ENCODE results near the gene EEF1A2.

EEF1A2 gene

DNA sequence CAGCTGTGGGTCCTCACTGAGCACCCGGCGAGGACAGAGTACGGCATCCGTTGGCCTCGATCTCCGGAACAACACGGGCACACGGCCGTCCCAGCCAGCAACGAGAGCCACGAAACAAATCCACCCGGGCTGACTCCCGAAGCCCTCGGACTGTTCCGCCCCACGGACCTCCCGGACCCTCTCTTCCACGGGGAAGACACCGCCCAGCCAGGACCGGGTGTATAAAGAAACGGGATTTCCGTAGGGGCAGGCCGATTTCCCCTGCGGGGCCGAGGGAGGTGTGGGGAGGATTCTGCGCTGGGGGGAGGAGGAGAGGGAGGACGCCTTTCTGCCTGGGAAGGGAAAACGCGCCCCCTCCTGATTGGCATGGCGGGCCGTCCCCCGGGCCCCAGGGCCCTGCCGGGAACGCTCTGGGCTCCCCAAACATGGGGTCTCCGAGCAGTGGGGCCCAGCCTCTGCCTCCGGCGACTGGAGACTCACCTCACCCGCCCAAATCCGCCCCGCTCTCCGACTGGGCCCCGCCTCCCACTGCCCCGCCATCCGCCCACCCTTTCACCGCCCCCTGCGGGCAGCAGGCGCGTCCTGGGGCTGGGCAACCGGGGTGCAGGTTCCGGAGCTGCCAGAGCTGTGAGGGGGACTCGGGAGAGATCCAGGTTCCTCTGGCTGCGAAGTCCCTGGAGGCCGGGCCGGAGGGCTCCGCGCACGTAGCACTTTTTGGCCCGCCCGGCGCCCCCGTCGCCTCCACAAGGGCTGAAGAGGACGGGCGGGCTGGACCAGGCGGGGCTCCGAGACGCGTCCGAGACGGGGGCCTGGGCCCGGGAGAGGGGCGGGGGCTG, 21.0 kb upstream of the EEF1A2 start:
- DNase-seq = peak in 1 of 2 donors; percentile 80

DNA sequence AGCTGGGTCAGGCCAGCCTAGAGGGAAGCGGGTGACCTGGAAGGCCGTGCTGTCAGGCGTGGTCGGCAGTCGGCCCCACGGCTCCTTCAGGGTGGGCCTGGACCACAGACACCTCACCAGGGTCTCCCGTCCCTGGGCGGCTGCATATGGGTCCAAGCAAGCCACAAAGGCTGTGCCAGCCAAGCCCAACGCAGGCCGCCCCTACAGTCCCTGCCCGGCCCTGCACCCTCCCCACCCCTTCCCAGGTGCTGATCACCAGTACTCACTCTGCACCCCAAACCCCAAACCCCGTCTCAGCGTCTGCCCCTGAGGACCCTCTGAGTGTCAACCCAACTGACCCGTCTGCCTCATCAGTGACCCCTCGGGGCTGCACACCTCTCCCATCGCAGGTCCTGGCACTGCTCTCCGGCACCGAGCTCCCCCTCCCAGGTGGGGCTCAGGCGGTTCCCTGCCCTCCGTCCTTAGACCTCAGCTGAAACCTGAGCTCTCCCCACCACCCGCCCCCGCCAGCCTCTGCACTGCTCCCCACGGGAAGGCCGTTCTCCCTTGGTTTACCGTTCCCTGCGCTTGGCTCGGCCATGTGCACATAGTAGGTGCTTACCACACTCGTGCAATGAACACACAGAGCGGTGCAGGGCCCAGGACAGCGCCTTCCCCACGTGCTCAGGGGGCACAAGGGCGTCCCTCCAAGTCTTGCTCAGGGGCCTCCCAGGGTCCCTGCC, 20.2 kb upstream of the EEF1A2 start:
- no peak for DNase-seq

GRCh38 chr20:63518351-63518861, 19.5 kb upstream of the EEF1A2 start:
- DNase-seq = no peak

DNA sequence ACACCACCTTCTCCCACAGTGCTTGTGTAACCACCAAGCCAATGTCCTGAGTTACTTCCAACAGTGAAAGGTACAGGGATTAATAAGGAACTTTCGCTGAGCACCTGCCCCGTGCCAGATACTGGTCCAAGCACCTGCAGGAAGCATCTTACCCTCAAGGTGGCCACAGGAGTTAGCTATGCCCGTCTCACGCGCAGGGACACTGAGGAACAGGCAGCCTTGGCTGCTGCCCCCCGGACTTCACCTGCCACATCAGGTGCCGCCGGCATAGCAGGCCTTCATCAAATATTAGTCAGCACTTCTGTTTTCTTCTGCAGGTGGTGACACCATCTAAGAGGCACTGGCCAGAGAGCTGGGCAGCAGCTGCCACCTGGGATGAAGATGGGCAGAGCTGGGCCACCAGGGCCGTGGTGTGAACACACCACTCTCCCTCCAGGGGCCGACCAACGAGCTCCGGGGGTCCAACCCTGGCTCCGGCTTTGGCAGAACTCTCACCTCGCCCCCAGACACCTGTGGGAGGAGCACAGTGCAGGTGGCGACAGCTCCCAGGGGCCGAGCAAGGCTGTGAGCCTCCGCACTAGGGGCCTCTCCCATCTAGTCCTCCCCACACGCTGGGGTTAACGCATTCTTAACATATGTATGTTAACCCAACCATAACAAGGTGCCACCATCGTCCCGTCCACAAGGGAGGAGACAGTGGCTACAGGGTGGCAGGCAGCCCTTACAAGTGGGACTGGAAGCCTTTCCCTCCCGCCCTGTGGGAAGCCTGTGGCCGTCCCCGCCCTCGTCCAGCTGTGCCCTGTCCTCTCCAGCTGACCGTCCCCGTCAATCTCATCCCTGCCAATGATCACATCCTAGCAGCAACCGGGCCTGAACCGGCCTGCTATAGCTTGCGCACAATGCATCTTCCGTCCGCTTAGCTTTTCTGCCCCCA, 18.8 kb upstream of the EEF1A2 start:
- DNase-seq = no peak

GRCh38 chr20:63514520-63514919, 15.6 kb upstream of the EEF1A2 start:
- peak in 1 of 2 donors; percentile 36 for DNase-seq

DNA sequence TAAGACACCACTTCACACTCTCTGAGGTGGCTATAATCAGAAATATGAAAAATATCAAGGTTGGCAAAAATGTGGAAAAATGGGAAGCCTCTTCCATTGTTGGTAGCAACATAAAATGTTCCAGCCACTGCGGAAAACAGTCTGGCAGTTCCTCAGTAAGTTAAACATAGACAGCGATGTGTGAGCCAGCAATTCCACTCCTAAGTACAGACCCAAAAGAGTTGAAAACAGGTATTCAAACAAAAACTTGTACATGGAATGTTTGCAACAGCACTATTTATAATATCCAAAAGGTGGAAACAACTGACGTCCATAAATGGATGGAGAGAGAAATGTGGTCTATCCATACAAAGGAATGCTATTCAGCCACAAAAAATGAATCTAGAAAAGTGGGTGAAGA, 14.3 kb upstream of the EEF1A2 start:
- no peak for DNase-seq

DNA sequence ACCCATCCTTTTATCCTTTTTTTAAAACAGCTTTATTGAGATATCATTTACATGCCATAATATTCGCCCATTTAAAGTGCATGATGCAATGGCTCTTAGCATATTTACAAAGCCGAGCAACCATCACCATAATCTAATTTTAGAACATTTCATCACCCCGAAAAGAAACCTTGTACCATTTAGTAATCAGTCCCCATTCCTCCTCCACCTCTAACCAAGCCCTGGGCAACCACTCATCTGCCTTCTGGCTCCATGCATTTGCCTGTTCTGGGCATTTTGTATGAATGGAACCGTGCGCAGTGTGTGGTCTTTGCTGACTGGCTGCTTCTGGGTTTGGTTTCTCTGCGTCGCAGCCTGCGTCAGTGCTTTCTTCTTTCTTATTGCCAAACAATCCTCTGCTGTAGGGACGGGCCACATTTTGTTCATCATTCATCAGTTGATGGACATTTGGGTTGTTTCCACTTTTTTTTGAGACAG, 10.2 kb upstream of the EEF1A2 start:
- DNase-seq = no peak

GRCh38 chr20:63508072-63508768, 9.3 kb upstream of the EEF1A2 start:
- no peak for DNase-seq

DNA sequence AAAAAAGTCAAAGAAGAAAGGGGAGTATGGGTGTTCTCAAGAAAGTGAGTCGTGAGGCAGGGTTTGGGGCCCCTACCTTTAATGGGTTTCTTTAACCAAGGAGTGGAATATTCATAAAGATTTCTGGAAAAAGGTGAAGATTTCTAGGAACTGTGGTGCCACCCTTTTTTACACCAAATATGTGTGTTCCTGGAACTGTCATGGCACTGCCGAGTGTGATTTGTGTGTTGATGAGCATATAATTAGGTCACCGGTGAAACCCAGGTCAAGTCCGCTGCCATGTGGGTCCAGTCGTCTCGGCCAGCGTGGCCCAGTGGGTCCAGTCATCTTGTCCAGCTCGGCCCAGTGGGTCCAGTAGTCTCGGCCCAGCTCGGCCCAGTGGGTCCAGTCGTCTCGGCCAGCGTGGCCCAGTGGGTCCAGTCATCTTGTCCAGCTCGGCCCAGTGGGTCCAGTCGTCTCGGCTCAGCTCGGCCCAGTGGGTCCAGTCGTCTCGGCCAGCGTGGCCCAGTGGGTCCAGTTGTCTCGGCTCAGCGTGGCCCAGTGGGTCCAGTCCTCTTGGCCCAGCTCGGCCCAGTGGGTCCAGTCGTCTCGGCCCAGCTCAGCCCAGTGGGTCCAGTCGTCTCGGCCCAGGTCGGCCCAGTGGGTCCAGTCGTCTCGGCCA, 8.3 kb upstream of the EEF1A2 start:
- DNase-seq = no peak

- DNase-seq = no peak
Observed at GRCh38 chr20:63505723-63506122, 6.8 kb upstream of the EEF1A2 start.

- DNase-seq = no peak
Observed at GRCh38 chr20:63505281-63505680, 6.4 kb upstream of the EEF1A2 start.

DNA sequence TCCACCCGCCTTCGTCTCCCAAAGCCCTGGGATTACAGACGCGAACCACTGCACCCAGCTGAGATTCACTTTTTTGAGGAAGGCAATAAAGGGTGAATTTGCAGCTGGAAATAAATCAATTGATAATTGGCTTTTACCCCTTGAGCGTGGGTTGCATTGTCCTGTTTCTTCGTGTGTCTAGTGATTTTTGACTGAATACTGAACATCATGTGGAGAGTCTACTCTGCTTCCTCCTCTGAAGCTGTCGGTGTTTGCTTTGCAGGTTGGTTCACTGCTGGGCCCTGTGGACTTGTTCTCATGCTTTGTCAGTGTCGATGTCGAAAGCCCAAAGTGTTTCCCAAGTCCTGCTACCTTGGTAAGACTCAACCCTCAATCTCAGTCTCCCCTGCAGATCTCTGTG, 5.8 kb upstream of the EEF1A2 start:
- DNase-seq = no peak

GRCh38 chr20:63503524-63503923, 4.6 kb upstream of the EEF1A2 start:
- no peak for DNase-seq

- no peak for DNase-seq
Observed at GRCh38 chr20:63502671-63503172, 3.8 kb upstream of the EEF1A2 start.

- no peak for DNase-seq
Observed at GRCh38 chr20:63501818-63502670, 3.2 kb upstream of the EEF1A2 start.

GRCh38 chr20:63500902-63501817, 2.3 kb upstream of the EEF1A2 start:
- DNase-seq = no peak

DNA sequence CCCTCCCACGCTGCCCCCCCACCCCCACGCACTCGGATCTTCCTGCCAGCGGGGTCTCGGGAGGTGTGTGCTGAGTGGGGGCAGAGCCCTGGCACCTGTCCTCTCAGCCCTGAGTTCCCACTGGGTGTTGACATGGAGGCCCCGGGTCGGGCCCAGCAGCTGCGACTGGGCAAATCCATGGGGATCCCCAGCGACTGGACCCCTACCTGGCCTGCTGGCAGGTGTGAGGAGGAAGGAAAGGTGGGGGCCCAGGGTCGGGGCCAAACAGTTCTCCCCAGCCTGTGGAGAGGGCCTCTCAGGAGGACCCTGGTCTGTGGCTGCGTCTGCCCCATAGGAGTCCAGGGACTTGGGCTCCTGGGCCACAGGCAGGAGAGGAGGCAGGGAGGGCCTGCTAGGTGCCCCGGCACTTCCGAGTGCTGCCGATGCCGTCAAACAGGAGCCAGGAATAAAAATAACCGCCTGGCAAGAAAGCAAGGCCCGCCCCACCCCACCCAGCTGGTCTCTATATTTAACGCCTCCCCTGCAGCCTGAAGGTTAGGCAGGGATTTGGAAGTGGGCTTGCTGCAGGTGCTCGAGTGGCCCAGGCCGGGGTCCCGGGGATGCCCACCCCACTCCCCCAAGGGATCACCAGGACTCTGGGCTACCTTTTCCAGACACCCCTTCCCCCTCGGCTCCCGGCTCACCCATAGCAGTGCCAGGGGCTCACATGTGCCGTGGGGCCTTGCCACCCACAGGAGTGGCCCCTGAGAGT, 1.4 kb upstream of the EEF1A2 start:
- DNase-seq = no peak

DNA sequence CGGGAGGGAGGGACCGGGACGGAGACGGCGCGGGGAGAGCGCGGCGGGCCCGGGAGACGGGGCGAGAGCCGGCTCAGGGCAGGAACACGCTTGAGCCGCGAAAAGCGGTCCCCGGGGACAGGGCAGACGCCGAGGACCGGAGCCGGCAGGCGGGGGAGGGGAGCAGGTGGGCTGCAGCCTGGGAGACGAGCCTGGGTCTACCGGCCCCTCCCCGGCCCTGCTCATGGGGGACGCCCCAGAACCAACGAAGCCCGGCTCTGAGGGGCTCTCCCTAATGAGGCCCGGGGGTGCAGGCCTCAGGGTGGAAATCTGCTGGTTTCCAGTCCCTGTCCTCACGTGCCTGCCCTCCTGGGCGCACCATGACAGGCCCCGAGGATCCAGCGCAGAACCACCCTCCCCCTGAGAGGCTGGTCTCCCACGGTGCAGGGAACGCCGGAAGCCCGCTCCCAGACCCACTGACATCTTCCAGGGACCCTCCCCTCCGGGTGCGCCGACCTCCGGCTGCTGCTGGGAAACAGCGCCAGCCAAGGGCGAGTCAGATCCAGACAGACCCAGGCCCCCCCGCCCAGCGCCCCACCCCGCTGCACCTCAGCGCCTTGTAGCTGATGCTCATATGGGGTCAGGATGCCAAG, 571 bp upstream of the EEF1A2 start:
- no peak for DNase-seq
